ENCODE data around the gene SETD6. TPM values are rescaled to one million over a fixed set of nuclear protein-coding genes. Genes with fewer than 3 reads are reported as not detected.

Gene SETD6
- total RNA-seq, 2 donors from 2014 or later = 37.2 to 42.3 TPM

DNA sequence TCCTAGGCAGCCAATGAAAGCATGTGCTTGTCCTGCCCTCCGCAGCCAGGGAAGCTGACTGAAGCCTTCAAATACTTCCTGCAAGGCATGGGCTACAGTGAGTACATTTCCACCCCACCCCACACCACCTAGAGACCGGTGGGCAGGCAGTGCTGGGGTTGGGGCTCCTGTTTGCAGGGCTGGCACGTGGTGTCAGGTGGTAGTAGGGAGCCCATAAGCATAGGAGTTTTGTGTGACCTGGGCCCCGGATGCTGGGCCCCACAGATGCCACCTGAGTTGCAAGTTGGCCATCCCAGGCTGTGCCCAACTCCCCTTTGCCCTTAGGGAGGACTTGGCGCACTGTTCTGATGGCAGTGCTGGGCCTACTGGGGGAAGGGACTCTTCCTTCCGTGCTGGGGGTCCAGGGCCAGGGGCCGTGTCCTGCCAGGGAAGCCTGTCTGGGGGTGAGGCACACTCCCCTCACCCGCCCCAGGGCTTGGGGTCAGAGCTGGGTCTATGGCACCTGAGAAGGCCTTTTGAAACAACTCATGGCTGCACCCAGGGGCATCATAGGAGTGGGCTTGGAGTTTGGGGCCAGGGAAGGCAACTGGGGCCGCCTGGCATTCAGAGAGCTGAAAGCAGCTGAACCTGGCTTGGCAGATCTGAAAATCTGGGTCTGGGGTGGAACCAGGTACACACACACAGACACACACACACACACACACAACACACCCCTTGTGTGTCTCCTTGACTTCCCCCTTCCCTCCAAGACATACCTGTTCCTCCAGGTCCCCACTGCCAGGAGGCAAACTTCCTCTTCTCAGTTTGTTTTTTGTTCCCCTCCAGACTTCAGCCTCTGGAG, 5.8 kb upstream of the SETD6 start:
- TF ChIP-seq, protein P1, sequence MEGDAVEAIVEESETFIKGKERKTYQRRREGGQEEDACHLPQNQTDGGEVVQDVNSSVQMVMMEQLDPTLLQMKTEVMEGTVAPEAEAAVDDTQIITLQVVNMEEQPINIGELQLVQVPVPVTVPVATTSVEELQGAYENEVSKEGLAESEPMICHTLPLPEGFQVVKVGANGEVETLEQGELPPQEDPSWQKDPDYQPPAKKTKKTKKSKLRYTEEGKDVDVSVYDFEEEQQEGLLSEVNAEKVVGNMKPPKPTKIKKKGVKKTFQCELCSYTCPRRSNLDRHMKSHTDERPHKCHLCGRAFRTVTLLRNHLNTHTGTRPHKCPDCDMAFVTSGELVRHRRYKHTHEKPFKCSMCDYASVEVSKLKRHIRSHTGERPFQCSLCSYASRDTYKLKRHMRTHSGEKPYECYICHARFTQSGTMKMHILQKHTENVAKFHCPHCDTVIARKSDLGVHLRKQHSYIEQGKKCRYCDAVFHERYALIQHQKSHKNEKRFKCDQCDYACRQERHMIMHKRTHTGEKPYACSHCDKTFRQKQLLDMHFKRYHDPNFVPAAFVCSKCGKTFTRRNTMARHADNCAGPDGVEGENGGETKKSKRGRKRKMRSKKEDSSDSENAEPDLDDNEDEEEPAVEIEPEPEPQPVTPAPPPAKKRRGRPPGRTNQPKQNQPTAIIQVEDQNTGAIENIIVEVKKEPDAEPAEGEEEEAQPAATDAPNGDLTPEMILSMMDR (conservative IDR thresholded peaks at IDR 0.05) = no peak
- Mint-ChIP-seq H3K4me1 (no peaks in the 10 kb centered on the region), H3K9me3 (no peaks in the 10 kb centered on the region), H3K4me3 (no peak overlapping the region), H3K27me3 (ENCODE audit: insufficient read depth) (no peaks in the 10 kb centered on the region), H3K36me3 (ENCODE audit: low read depth) (peaks cover 24% of the 10 kb centered on the region), H3K27ac (no peak overlapping the region)
- peaks cover 35% of the 10 kb centered on the region for H3K36me3 ChIP-seq (ENCODE audit: control insufficient read depth, insufficient read depth, low read length)
- no peaks in the 10 kb centered on the region for H3K27me3 ChIP-seq (ENCODE audit: control insufficient read depth, insufficient read depth, low read length, poor library complexity, severe bottlenecking)
- H3K4me1 ChIP-seq (ENCODE audit: control insufficient read depth, insufficient read depth, low read length) = no peaks in the 10 kb centered on the region
- WGBS, 2 experiments (ENCODE audit: insufficient coverage in 1 of 2, insufficient read length in 1 of 2) = 91 to 100% methylated on average over 4 to 9 of the region's 9 CpGs
- H3K27ac ChIP-seq (ENCODE audit: low read depth, low read length) = no peak overlapping the region
- no peak overlapping the region for H3K9ac ChIP-seq (ENCODE audit: extremely low read depth, low read length, poor library complexity, severe bottlenecking)
- no peaks in the 10 kb centered on the region for H3K9me3 ChIP-seq (ENCODE audit: control insufficient read depth, low read length)
- H3K4me3 ChIP-seq (ENCODE audit: low read length) = no peak overlapping the region
- DNase-seq = no peak

DNA sequence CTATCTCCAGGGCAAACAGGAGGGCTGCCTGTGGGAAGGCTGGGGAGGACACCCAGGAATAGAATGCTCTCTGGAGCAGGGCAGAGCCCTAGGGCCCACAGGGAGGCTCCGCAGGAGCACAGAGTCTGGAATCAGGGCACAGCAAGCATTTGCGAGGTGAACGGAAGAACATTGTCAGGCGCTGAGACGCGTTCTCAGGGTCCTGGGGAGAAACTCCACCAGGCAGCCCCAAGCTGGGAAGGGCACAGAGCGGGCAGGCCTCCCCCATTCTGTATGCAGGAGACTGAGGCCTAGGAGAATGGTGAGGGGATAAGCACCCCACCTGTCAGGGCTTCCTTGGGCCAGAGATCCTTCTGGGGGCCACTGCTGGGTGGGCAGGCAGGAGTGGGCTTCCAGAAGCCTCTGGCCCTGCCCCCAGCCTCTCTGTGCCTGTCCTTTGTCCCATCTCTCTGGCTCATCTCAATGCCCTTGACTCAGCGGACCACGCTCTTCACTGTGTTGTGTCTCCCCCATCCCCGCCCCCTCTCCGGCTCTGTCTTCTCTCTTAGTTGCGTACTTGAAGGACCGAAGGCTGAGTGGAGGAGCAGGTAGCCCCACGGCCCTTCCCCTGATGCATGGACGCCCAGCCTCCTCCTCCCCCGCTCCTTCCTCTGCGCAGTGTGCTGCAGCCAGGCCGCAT, 5.1 kb upstream of the SETD6 start:
- H3K36me3 Mint-ChIP-seq (ENCODE audit: low read depth) = peaks cover 24% of the 10 kb centered on the region
- Histone ChIP-seq H3K36me3 (ENCODE audit: control insufficient read depth, insufficient read depth, low read length) (peaks cover 32% of the 10 kb centered on the region), H3K9ac (ENCODE audit: extremely low read depth, low read length, poor library complexity, severe bottlenecking) (no peak overlapping the region), H3K4me3 (ENCODE audit: low read length) (no peak overlapping the region), H3K4me1 (ENCODE audit: control insufficient read depth, insufficient read depth, low read length) (no peaks in the 10 kb centered on the region), H3K9me3 (ENCODE audit: control insufficient read depth, low read length) (no peaks in the 10 kb centered on the region), H3K27me3 (ENCODE audit: control insufficient read depth, insufficient read depth, low read length, poor library complexity, severe bottlenecking) (no peaks in the 10 kb centered on the region), H3K27ac (ENCODE audit: low read depth, low read length) (no peak overlapping the region)
- no peak overlapping the region for H3K4me3 Mint-ChIP-seq
- H3K4me1 Mint-ChIP-seq = peaks cover 5% of the 10 kb centered on the region
- H3K27me3 Mint-ChIP-seq (ENCODE audit: insufficient read depth) = no peaks in the 10 kb centered on the region
- H3K9me3 Mint-ChIP-seq = no peaks in the 10 kb centered on the region
- TF ChIP-seq, protein P1 (conservative IDR thresholded peaks at IDR 0.05) = no peak
- H3K27ac Mint-ChIP-seq = peak overlapping the region; percentile 61
- 89 to 97% methylated on average over 7 to 18 of the region's 18 CpGs for WGBS, 2 experiments (ENCODE audit: insufficient coverage in 1 of 2, insufficient read length in 1 of 2)
- DNase-seq = no peak

DNA sequence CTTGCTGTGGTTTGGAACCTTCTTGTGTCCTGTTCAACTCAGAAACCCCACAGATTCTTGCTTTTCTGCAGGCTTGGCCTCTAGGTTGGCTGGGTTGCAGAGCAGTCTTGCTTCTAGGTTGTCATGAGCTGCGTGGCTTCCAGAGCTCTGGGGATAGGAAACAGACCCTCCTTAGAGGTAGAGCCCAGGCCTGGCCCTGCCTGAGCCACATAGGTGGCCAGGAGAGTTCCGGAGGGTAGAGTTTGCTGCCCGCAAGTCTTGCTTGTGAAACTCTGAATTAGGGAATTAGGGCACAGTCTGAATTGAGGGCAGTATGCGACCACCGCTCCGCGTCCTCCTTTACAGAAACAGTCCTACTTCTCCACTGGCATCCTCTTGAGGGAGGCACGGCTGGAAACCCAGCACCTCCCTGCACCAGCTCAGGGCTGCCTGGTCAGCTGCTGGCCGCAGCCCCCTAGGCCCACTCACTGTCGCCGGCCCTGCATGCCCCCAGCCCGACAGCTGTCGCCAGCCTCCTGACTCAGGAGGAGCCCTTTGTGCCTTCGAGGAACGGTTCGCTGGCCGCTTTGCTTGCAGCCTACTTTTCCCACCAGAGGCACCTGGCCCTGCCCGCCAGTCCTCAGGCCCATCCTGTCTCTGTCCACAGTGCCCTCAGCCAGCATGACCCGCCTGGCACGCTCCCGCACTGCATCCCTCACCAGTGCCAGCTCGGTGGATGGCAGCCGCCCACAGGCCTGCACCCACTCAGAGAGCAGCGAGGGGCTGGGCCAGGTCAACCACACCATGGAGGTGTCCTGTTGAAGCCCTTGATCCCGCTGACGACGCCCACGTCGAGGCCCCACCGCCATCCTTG, 4.3 kb upstream of the SETD6 start:
- DNase-seq = no peak
- no peak overlapping the region for H3K4me3 Mint-ChIP-seq
- Histone ChIP-seq H3K9me3 (ENCODE audit: control insufficient read depth, low read length) (no peaks in the 10 kb centered on the region), H3K36me3 (ENCODE audit: control insufficient read depth, insufficient read depth, low read length) (peaks cover 32% of the 10 kb centered on the region), H3K4me1 (ENCODE audit: control insufficient read depth, insufficient read depth, low read length) (no peaks in the 10 kb centered on the region), H3K4me3 (ENCODE audit: low read length) (no peak overlapping the region), H3K27ac (ENCODE audit: low read depth, low read length) (no peak overlapping the region), H3K27me3 (ENCODE audit: control insufficient read depth, insufficient read depth, low read length, poor library complexity, severe bottlenecking) (no peaks in the 10 kb centered on the region), H3K9ac (ENCODE audit: extremely low read depth, low read length, poor library complexity, severe bottlenecking) (no peak overlapping the region)
- TF ChIP-seq, protein P1 (conservative IDR thresholded peaks at IDR 0.05) = no peak
- no peaks in the 10 kb centered on the region for H3K9me3 Mint-ChIP-seq
- H3K27ac Mint-ChIP-seq = peak overlapping the region; percentile 61
- 88 to 94% methylated on average over 21 to 30 of the region's 30 CpGs for WGBS, 2 experiments (ENCODE audit: insufficient coverage in 1 of 2, insufficient read length in 1 of 2)
- H3K27me3 Mint-ChIP-seq (ENCODE audit: insufficient read depth) = no peaks in the 10 kb centered on the region
- peaks cover 5% of the 10 kb centered on the region for H3K4me1 Mint-ChIP-seq
- peaks cover 24% of the 10 kb centered on the region for H3K36me3 Mint-ChIP-seq (ENCODE audit: low read depth)
